NCI-H146 treated with DMSO at 0.1 percent for 48 hours (cell line): ENCODE results near the gene C1S.
"Not testable (repeated sequence)": the region's sequence is repeated elsewhere in the genome, so short reads cannot be mapped to it uniquely, and the experiment has no call there.

Experiments used
- DNase-seq: peaks from one replicate; lab custom pipeline; 2025; ENCODE audit not compliant: unreplicated experiment; lab: John Stamatoyannopoulos, UW

Gene C1S

DNA sequence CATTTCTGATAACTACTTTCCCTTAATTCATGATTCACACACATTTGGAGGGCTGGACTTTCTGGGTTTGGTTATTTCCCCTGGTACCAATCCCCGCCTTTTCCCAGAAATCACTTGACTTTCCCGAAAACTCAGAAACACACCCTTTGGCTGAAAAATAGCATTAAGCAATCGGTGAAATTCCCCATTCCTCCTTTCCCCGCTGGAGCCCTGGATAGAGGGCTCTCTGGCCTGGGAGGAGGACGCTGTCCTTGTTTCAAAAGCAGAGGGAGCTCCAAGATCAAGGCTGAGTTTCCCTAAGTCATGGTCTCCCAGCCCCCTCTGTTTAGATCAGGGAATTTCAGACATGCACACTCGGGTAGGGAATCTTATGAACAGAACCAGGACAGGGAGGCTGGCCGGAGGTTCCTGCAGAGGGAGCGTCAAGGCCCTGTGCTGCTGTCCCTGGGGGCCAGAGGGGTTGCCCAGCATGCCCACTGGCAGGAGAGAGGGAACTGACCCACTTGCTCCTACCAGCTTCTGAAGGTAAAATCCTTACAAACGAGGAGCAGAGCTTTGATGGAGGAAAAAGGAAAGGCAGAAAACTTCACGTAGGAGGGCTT, at the start of gene C1S:
C1S (plus strand) TSS at position 366 of the 602 bp plus-strand sequence. CDS start 1,195 bp downstream, outside the sequence.
- peak; percentile 43 for DNase-seq

- not testable (repeated sequence) for DNase-seq
Measured at GRCh38 chr12:7011398-7011797, 49.1 kb upstream of the C1S start.

DNA sequence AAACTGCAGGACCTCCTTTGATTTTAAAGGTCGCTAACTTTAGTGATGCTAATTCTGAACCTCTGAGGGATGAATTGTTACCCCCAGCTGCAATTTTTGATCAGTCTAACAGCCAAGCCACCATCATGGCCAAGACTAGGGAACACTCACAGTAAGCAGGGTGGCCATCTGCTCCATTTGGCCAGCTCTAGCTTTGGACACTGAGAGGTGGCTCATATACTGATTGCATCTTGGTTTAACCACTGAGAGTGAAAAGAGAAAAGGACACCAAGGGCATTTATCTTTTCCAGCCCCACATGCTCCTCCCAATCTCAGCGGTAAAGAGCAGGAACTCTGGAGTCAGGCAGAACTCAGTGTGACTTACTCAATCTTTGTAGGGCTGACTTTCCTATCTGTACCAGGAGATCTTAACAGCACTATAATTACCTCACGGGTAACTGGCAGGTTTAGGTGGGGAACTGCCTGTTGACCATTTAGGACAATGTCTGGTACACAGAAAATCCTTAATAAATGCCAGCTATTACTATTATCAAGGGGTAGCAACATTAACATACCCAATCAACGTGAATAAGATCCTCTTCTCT, 48.4 kb upstream of the C1S start:
- DNase-seq: no peak

DNA sequence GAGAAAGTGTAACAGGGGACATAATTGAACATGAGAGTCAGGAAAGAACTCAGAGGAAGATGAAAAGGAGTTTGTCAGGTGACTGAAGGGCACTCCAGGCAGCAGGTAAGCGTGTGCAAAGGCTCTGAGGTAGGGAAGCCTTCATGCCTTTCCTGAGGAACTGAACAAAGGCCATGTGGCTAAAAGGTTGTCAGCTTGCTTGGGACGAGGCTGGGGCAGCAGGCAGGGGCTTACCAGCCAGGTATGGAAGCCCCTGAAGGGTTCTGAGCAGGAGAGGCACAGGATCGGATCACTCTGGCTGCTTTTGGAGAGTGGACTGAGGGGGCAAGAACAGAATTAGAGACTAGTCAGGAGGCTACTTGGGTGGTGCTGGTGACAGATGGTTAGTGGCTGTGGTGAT, 47.4 kb upstream of the C1S start:
- no peak for DNase-seq

DNA sequence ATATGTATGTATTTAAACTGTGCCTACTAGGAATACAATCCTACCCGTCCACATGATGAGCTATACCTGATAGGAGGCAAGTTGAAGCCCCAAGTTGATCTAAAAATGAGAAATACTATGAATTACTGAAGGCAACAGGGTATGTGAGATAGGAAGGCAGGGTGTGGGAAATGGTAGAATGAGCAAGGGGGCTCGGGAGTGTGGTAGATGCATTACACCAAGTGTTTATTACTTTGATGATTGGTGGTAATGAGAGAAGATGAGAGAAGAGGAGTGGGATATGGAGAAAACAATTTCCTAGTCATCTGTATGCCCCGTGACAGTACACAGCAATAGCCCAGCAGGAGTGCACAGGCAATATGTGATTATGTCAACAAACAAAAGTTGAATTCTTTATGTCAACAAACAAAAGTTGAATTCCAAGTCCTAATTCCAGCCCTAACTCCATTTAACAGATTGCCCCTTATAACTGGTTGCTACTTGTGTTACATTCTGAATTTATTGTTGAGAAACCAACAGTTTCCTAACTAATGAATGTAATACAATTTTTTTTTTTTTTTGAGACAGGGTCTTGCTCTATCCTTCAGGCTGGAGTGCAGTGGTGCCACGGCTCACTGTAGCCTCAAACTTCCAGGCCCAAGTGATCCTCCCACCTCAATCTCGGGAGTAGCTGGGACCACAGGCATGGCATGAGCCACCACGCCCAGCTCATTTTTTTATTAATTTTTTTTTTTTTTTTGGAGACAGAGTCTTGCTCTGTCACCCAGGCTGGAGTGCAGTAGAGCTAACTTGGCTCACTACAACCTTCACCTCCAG, 44.8 kb upstream of the C1S start:
- DNase-seq: no peak

DNA sequence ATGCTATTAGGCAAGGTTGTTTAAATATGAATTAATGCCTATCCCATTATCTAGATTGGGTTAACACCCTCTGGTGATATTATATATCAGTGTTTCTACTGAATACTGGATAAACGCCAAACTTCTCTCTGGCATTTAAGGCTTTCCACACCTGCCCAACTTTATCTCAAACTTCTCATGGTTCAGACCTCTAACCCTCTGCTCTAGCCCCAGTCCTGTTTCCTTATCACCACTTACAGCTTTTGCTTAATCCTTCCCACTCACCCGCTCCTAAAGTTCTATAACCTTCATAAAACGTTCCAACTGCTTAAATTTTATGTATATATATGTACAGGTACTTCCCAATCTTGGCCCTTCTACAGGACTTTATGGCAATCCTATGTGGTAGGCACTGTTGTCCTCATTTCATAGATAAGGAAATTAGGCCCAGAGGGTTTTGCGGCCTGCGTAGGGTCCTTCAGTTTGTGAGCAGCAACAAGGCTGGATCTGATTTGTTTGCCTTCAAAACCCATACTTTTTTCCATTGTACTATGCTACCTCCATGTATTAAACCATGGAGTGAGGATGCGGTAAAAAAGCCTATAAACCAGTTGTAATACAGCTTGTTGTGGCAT, 43.5 kb upstream of the C1S start:
- no peak for DNase-seq

GRCh38 chr12:7017870-7018349, 42.6 kb upstream of the C1S start:
- peak; percentile 81 for DNase-seq

DNA sequence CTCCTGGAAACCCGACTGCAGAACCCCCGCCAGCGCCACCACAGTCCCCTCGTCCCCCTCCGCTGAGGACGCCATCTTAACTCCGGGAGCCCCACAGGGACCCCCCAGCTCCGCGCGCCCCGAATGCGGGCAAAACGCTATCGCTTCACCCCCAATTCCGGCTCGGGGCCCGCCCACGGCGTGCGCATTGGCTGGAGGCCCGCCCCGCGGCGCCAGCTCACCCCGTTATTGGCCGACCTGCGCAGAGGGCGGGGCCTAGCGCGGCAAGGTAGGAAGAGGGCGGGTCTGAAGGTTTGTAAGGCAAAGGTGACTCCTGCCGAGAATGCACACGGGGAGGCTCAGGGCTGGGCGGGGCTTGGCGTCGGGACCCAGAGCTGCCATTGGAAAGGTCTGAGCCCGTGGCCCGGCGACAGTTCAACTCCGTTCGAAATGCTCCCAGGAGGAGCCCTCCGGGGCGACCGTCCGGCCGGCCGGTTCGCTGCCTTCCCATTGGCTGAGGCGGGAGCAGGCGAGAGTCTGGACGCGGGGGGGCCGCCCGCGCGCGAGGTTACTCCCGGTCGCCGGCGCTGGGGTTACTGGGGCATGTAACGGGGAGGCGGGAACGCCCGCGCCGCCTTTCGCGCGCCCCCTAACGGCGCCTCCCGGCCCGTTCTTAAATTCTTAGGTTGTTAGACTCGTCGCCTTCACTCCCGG, 42.0 kb upstream of the C1S start, which contains the start of gene LPCAT3:
LPCAT3 (minus strand) TSS at position 127 of the 693 bp plus-strand sequence; CDS start at position 75, 52 bp downstream.
- peak; percentile 100 for DNase-seq

DNA sequence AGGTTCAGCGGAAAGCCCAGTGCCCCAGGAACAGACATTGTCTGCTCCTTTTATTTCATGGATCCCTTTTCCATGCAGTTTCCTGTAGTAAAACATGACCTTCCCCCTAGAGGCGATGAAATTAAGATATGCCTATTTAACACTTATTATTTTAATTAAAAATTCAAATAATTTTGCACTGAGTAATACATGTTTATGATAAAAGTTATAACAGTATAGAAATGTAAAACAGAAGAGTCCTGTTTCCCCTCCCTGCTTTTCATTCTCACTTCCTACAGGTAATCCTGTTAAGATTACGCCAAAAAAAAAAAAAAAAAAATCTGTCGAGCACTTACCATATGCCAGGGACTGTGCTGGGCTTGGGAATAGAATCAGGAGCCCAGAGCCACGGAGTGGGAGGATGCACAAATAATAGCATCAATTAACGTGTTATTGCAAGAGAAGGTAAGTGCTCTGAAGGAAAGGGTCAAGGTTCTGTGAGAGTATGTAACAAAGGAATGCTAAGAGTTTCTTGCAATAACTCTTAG, 41.4 kb upstream of the C1S start:
- peak; percentile 69 for DNase-seq

GRCh38 chr12:7021956-7022355, 38.6 kb upstream of the C1S start:
- DNase-seq: no peak

GRCh38 chr12:7023114-7023513, 37.4 kb upstream of the C1S start:
- DNase-seq: no peak

DNA sequence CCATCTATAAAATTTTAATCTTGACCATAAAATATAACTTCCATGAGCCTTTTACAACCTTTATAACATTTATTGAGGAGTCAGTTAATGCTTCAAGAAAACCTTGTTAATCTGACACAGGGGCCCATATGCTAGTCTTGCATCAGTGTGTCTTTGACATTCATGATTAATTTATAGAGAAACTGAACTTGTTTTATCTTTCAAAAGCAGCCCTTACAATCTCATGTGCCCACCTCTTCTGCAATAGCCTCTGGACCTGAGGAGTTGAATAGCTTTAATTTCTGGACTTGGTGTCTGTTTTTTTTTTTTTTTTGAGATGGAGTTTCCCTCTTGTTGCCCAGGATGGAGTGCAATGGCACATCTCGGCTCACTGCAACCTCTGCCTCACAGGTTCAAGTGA, 33.7 kb upstream of the C1S start:
- DNase-seq: no peak

GRCh38 chr12:7031306-7031705, 29.2 kb upstream of the C1S start:
- DNase-seq: no peak

GRCh38 chr12:7032990-7033389, 27.5 kb upstream of the C1S start:
- DNase-seq: no peak

DNA sequence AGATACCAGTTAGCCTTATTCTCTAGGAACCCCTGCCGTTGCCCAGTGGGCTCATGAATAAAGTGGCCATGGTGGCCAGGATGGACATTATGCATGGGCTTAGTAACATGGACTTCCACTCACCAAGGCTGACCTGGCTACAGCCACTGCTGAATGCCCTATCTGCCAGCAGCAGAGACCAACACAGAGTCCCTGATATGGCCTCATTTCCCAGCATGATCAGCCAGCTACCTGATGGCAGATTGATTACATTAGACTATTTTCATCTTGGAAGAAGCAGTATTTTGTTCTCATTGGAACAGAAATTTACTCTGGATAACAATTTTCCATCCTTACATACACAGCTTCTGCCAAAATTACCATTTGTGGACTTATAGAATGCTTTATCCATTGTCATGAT, 26.1 kb upstream of the C1S start:
- no peak for DNase-seq

GRCh38 chr12:7035463-7035862, 25.1 kb upstream of the C1S start:
- DNase-seq: no peak

- DNase-seq: not testable (repeated sequence)
Measured at GRCh38 chr12:7037411-7037810, 23.1 kb upstream of the C1S start.

DNA sequence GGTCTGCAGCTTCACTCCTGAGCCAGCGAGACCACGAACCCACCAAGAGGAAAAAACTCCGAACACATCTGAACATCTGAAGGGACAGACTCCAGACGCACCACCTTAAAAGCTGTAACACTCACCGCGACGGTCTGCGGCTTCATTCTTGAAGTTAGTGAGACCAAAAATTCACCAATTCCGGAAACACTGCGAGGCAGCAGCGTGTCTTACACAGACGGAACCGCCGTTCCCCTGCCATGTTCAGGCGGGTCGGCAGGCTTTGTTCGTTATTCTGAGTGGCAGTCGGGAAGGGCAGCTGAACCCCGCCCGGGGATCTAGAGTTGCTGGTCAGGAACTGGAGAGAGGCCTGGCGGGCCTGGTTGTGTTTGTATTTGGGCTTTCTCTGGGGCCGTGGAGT, 21.9 kb upstream of the C1S start:
- DNase-seq: no peak

DNA sequence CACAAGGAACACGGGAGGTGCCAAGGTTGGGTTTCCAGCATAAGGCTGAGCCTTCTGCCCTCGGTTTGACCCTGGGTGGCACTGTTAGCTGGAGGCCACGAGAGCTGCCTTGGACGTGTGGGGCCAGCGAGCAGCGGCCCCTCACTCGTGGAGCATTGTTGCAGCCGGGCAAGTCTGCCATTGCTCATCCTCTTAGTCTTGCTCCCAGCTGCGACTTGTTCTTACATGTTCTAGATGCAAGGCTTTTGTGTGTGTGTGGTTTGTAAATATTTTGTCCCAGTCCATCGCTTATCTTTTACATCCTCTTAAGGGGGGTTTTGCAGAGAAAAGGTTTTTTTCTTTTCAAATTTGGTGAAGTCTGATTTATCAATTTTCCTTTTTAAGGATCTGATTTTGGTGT, 21.1 kb upstream of the C1S start:
- DNase-seq: no peak

- DNase-seq: peak; percentile 20
Measured at GRCh38 chr12:7042842-7043241, 17.7 kb upstream of the C1S start.

DNA sequence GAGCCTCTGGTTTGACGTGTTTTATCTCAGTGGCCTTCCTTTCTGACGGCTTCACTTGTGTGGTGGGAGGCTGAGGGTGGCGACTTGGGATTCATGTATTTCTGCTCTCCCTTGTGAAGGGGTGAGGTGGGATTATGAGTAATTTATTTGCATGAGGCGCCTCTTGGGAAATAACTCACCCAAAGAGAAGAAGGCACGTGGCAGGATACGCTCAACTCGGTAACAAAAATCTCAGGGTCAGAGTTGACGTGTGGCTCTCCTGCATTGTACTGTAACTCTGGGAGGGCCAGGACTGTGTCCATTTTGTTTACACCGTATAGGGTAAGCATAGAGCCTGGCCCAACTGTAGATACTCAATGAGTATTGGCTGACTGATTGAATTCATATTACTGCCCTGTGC, 14.6 kb upstream of the C1S start:
- DNase-seq: no peak
